NB4 (cell line): Measurements from ENCODE around the gene TERF2IP.

Experiments
- DNase-seq: peaks from one replicate; pipeline ENCODE4 v3.0.0; 2010; ENCODE audit warnings: low read depth
- H3K4me3 ChIP-seq: one replicate; pipeline ENCODE4 v1.5.1; 2011; ENCODE audit warnings: mild to moderate bottlenecking, low read depth, low read length, moderate library complexity
- MYC ChIP-seq: IDR thresholded peaks from 2 replicates; pipeline ENCODE4 v1.6.1; 2011; ENCODE audit warnings: low read depth, low read length
- POLR2A ChIP-seq: IDR thresholded peaks from 2 replicates; pipeline ENCODE4 v1.6.1; 2011; ENCODE audit warnings: mild to moderate bottlenecking; ENCODE audit not compliant: insufficient read length; ENCODE audit errors: extremely low read depth
- TF ChIP-seq, protein P1 (sequence below): IDR thresholded peaks from 2 replicates; pipeline ENCODE4 v1.6.1; 2011; ENCODE audit warnings: low read depth, low read length
- TF ChIP-seq, protein P2 (sequence below): IDR thresholded peaks from one replicate; pipeline ENCODE4 v1.5.1; 2012; ENCODE audit warnings: low read depth, low read length

TERF2IP gene

DNA sequence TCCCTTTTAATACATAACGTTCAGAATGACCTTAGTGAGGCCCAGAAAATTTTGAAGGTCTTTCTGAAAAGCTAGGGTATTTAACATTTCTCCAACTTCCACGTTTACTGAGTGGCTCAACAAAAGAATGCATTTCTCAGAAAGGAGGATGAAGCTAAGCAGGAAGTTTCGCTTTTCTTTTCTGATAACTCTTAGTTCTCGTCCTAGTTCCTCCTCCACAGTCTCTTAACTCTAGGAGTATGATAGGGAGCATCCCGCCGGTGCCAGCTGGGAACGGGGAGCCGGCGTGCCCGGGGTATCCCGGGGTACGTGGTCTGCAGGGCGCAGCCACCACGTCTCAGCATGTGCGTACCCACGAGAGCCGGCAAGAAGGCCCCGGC lies 471 bp upstream of the TERF2IP start:
- peak; percentile 85 for TF ChIP-seq MYC
- TF ChIP-seq, protein P1, sequence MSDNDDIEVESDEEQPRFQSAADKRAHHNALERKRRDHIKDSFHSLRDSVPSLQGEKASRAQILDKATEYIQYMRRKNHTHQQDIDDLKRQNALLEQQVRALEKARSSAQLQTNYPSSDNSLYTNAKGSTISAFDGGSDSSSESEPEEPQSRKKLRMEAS = no peak
- TF ChIP-seq, protein P2, sequence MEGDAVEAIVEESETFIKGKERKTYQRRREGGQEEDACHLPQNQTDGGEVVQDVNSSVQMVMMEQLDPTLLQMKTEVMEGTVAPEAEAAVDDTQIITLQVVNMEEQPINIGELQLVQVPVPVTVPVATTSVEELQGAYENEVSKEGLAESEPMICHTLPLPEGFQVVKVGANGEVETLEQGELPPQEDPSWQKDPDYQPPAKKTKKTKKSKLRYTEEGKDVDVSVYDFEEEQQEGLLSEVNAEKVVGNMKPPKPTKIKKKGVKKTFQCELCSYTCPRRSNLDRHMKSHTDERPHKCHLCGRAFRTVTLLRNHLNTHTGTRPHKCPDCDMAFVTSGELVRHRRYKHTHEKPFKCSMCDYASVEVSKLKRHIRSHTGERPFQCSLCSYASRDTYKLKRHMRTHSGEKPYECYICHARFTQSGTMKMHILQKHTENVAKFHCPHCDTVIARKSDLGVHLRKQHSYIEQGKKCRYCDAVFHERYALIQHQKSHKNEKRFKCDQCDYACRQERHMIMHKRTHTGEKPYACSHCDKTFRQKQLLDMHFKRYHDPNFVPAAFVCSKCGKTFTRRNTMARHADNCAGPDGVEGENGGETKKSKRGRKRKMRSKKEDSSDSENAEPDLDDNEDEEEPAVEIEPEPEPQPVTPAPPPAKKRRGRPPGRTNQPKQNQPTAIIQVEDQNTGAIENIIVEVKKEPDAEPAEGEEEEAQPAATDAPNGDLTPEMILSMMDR = no peak
- TF ChIP-seq POLR2A = no peak
- no peak for DNase-seq
- H3K4me3 ChIP-seq = peak overlapping the region; percentile 97

DNA sequence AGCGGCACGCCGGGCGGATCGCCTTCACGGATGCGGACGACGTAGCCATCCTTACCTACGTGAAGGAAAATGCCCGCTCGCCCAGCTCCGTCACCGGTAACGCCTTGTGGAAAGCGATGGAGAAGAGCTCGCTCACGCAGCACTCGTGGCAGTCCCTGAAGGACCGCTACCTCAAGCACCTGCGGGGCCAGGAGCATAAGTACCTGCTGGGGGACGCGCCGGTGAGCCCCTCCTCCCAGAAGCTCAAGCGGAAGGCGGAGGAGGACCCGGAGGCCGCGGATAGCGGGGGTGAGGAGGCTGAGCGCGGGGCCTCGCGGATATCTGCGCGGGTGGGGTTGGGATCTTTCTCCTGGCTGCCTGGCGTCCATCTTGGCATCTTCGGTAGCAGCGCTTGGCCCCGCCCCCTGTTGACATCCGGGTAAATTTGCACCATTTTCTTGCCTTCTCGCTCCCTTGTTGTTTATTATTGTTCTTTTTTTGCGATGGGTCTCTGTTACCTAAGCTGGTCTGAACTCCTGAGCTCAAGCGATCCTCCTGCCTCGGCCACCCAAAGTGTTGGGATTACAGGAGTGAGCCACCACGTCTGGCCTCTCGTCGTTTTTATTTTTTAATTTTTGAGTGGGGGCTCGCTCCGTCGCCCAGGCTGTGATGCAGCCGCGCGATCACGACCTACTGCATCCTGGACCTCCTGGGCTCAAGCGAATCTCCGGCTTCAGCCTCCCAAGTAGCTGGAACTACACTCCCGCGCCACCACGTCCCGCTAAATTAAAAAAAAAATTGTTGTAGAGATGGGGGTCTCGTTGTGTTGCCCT lies 898 bp downstream of the TERF2IP start:
- DNase-seq = peak; percentile 85
- TF ChIP-seq POLR2A = peak; percentile 43
- TF ChIP-seq, protein P1 = no peak

DNA sequence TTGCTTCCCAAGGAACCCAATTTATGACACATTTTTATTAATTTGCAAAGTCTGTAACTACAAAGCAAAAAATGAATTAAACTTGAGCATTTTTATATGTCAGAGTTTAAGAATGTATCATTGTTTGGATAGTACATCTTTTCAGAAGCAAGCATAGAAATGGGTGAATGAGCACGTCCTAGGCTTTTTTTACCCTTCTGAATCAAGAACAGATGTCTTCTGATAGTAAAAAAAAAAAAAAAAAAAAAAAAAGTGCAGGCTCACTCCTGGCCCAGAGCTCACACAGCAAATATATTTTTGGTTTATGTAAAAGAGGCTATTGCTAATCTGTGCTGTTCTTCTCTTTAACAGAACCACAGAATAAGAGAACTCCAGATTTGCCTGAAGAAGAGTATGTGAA lies 6.3 kb downstream of the TERF2IP start:
- DNase-seq = no peak
- no peak overlapping the region for H3K4me3 ChIP-seq
- TF ChIP-seq MYC (no peak), POLR2A (no peak)
- TF ChIP-seq, protein P2 = no peak
- TF ChIP-seq, protein P1 = no peak

More for the DNA sequence above, 898 bp downstream of the TERF2IP start:
- H3K4me3 ChIP-seq = peak overlapping the region; percentile 97

DNA sequence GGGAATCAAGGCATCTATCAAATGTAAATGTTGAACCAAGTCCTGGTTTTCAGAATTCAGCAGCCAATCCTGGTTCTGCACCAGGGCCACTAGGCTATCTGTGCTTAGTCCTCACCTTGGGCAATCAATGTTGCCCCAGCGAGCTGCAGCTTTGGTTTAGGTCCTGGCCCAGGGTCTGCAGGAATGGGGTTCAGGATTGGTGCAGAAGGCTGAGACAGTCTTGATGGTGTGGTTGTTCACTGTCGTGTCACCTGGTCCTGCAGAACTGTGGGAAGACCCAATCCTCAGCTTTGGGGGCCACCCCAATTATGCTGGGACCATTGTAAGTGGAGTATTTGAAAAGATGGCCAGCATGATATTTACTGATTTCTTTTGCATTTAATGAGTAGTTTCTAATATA lies 10.6 kb downstream of the TERF2IP start:
- no peak for DNase-seq
- no peak overlapping the region for H3K4me3 ChIP-seq
- no peak for TF ChIP-seq POLR2A
- TF ChIP-seq, protein P2 = no peak
- no peak for TF ChIP-seq MYC
- TF ChIP-seq, protein P1 = no peak

DNA sequence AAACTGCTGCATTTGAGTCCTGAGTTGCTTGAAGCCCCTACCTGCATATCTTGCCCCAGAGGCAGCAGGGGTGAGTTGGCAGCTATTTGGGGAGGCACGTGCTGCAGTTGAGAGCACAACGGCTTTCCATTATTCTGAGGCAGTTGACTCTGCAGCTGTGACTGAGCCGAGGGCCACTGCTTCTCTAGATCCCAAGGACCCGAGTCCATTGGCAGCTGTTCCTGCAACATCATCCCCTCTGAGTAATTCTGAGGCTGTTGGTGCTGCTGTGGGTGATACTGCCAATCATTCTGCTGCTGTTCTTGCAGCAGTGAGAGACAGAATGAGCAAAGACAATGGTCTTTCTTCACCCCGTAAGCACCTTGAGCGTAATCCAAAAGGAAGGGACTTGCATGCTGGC lies 12.7 kb downstream of the TERF2IP start:
- no peak for TF ChIP-seq POLR2A
- TF ChIP-seq, protein P1 = no peak
- TF ChIP-seq, protein P2 = no peak
- no peak for TF ChIP-seq MYC
- H3K4me3 ChIP-seq = no peak overlapping the region
- DNase-seq = no peak

DNA sequence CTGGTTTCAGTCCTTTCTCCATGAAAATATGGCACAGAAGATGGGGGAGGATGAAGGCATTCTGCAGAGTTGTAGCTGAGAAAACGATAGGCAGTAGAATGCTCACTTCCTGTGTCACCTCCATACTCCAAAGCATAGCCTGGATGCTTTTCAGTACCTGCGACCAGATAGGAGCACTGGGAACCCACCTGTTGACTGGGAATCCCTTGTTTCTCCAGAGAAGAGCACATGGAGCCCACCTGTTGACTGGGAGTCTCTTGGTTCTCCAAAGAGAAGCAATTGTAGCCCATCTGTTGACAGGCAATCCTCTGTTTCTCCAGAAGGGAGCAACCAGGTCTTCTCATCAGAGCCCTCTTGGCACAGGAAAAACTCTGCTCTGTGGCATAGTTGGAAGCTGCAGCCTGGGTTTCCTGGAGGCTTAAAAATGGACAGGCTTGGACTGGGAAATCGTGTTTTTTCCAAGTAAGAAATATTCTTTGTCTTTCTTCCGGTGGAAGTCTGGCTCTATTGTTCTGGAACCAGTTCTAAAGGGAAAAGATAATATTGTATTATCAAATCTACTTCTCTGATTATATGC lies 13.2 kb downstream of the TERF2IP start:
- H3K4me3 ChIP-seq = no peak overlapping the region
- TF ChIP-seq, protein P2 = no peak
- TF ChIP-seq, protein P1 = no peak
- TF ChIP-seq MYC (no peak), POLR2A (no peak)
- DNase-seq = no peak
